Globus pallidus (tissue), 1 donor: Measurements from ENCODE around the gene GPR61.

Experiments
- DNase-seq: peaks from one replicate; pipeline ENCODE4 v3.0.0-alpha.2; 2015; ENCODE audit warnings: low spot score

The GPR61 gene

DNA sequence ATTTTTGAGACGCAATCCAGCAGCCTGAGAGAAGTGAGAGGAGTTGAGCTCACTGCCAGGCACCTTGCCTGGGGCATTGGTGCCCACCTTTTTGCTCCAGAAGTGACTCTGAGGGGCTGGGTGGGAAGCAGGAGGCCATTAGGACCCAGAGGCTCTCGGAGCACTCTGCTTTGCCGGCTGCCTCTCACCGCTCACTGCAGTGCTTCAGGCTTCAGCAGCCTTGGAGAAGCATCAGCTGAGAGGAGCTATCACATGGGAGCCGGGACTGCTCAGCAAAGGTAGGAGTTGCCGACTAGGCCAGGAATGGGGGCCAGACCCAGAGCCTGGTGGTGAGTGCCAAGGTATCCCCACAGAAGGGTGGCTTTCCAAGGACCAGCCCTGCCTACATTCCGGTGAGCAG lies at the start of gene GPR61:
TSS of gene GPR61 (plus strand) at position 197 of the 400 bp plus-strand sequence. CDS start 3,151 bp downstream, outside the sequence.
- DNase-seq: no peak

- DNase-seq: peak; percentile 68
Measured at GRCh38 chr1:109490029-109490933, 49.4 kb upstream of the GPR61 start.

- no peak for DNase-seq
Measured at GRCh38 chr1:109490934-109491302, 48.8 kb upstream of the GPR61 start.

GRCh38 chr1:109491372-109491771 lies 48.3 kb upstream of the GPR61 start:
- DNase-seq: no peak

DNA sequence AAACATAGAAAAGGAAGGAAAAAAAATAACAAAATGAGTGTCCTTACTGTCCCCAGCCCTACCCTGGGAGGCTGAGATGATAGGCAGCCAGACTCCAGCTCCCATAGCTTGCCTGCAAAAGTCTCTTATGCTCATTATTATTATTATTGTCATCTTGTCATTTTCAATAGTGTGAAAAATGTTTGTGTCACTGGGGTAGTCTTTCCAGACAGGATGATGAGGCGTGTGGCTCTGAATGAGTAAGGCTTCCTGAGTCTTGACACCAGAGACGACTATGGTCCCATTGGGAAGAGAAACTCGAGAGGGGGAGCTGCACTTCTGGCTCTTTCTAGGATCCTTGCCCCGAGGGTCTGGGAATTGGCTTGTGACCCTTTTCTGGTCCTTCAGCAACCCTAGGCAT lies 46.9 kb upstream of the GPR61 start:
- DNase-seq: no peak

DNA sequence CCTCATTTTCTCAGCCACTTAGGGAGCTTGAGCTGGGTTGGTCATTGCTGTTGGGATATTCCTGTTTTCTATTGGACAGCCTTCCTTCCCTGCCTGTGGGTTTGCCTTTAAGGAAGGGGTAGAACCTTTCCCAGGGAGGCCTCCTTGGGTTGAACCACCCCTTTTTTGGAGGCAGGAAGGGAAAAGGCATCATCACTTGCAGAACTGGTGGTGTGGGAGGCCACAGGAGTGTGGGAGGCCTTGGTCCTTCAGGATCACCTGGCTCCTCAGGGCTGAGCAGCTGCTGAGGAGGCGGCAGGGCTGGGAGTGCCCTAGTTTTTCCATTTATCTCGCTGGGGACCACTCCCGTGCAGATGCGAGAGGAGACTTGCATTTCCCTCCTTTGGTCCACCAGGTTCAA lies 46.4 kb upstream of the GPR61 start:
- DNase-seq: no peak

DNA sequence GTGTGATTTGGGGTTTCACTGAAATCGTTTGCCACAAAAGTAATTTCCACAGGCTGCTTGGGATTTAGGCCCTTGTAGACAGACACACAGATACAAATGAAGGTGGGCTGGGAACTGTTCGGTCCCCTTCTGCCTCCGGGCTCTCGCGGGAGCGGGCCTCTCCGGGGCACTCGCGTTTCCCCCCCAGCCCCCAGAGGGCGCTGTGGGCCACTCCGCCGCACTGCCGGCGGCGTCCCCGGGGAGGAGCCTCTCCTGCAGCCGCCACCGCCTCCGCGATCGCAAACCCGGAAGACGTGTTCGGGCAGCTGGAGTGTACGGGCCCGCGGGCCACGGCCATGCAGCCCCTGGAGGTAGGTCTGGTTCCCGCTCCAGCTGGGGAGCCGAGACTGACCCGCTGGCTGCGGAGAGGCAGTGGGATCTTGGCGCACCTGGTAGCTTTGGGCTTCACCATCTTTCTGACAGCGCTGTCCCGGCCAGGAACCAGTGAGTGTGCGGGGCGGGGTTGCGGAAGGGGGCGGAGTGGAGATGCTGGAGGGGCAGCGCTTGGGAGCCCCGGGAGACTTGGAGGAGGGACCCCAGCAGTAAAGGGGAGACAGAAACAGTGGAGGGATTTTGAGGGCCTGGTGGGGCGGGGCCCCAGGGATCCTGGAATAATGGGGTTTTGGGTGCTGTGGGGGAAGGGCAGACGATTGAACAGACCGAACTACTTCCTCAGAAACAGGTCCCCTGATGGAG lies 45.7 kb upstream of the GPR61 start, which contains the start of gene CYB561D1:
TSS of gene CYB561D1 (plus strand) at position 290 of the 735 bp plus-strand sequence. CDS start at position 336, 46 bp downstream.
- peak; percentile 83 for DNase-seq

DNA sequence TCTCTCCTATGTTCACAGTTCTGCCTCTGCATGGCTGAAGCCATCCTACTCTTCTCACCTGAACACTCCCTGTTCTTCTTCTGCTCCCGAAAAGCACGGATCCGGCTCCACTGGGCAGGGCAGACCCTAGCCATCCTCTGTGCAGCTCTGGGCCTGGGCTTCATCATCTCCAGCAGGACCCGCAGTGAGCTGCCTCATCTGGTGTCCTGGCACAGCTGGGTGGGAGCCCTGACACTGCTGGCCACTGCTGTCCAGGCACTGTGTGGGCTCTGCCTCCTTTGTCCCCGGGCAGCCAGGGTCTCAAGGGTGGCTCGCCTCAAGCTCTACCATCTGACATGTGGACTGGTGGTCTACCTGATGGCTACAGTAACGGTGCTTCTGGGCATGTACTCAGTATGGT lies 43.9 kb upstream of the GPR61 start:
- DNase-seq: no peak

- DNase-seq: no peak
Measured at GRCh38 chr1:109497449-109498160, 42.1 kb upstream of the GPR61 start.

GRCh38 chr1:109498161-109498801 lies 41.4 kb upstream of the GPR61 start:
- no peak for DNase-seq

- DNase-seq: no peak
Measured at GRCh38 chr1:109499081-109499480, 40.6 kb upstream of the GPR61 start.

GRCh38 chr1:109499661-109500536 lies 39.8 kb upstream of the GPR61 start:
- peak; percentile 31 for DNase-seq

GRCh38 chr1:109500941-109501381 lies 38.7 kb upstream of the GPR61 start:
- DNase-seq: no peak

DNA sequence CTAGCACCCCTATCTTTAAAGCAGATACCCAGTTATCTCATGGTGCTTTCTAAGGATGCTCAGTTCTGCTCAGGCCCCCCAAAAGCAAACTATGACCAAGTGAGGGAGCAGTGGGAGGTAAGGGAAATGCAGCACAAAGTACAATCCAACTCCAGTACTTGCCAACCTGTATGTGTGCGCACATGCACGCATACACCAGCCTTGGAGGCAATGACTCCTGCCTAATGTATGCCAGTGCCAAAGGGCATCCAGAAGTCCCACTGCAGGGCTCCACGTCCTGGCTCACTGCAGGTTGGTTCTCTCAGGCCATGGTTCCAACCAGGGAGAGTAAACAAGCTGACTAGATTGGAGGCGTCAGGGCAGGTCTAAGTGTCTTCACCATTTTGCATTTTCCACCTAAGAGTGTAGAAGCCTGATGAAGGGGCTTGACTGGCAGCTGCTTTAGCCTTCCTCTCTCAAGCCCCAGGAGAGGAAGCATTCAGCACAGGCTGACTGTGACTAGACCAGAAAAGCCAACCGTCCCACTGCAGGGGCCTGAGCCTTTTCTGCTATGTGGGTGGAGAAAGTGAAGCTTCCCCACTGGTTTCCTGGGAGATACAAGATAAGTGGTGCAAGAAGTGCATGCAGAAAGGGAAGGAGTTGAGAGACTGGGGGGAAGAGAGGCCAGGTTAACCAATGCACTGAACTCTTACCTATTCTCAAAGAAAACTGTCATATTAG lies 37.9 kb upstream of the GPR61 start:
- DNase-seq: no peak

DNA sequence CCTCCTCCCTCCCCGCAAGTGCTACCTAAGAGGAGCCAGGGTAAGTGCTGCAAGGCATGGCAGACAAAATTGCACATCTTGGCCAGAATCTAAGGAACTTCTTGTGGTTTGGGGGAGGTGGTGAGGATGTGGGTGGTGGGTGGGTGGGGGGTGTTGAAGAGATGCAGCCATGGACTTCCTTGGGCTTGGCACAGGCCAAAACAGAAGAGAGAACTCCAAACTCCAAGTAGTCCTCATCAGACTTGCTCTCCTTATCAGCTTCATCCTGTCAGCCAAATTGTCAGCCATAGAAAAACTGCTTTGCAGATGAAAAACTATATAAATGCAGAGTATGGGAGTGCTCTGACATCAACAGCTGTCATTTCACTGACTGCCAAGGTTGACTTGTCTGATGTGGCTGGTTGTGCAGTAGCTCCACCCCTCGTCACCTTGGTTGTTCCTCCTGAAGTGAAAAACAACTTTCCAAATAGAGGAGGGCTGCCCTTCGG lies 37.3 kb upstream of the GPR61 start:
- no peak for DNase-seq

- no peak for DNase-seq
Measured at GRCh38 chr1:109503935-109504334, 35.7 kb upstream of the GPR61 start.

- DNase-seq: no peak
Measured at GRCh38 chr1:109504974-109505373, 34.7 kb upstream of the GPR61 start.

GRCh38 chr1:109508001-109508872 lies 31.4 kb upstream of the GPR61 start:
- DNase-seq: no peak

DNA sequence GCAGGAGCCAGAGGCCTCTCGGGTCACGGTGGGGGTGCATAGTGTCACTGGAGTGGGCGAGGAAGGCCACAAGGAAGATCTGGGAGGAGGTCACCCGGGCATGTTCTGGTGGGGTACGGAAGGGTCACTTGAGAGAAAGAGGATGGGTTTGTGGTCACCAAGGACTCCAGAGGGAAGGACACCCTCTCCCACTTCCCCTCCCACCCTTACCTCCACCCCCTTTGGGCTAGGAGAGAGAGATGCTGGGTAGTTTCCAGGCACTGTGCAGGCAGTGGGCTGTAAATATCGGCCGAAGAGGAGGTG lies 30.8 kb upstream of the GPR61 start:
- DNase-seq: no peak
